ENCODE data around the gene CRYBG2. TPM values are rescaled to one million over a fixed set of nuclear protein-coding genes. Genes with fewer than 3 reads are reported as not detected.
"Not testable (repeated sequence)": the region's sequence is repeated elsewhere in the genome, so short reads cannot be mapped to it uniquely, and the experiment has no call there.

CRYBG2 gene
- total RNA-seq, 1 donor from 2014 or later: 6.3 TPM

DNA sequence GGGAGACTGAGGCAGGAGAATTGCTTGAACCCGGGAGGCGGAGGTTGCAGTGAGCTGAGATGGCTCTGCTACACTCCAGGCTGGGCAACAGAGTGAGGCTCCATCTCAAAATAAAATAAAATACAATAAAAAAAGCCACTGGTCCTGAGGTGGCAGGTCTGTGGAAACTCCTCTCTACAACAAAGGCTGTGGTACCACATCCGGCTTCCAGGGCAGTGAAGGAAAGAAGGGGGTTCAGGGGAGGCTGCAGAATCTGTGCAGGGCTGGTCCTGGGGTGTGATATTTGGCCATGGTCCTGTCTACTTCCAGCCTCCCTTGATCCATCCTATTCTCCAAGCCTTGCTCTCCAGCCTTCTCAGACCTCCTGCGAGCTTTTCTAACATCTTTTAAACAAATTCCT is 19.4 kb upstream of the CRYBG2 start:
- Mint-ChIP-seq H3K27ac (ENCODE audit: unreplicated experiment) (no peak overlapping the region), H3K4me1 (peaks cover 28% of the 10 kb centered on the region), H3K27me3 (ENCODE audit: low read depth) (no peaks in the 10 kb centered on the region), H3K9me3 (peaks cover 4% of the 10 kb centered on the region), H3K4me3 (no peak overlapping the region), H3K36me3 (ENCODE audit: low read depth) (no peaks in the 10 kb centered on the region)
- DNase-seq (ENCODE audit: low read depth, low spot score): no peak
- TF ChIP-seq, protein P1, sequence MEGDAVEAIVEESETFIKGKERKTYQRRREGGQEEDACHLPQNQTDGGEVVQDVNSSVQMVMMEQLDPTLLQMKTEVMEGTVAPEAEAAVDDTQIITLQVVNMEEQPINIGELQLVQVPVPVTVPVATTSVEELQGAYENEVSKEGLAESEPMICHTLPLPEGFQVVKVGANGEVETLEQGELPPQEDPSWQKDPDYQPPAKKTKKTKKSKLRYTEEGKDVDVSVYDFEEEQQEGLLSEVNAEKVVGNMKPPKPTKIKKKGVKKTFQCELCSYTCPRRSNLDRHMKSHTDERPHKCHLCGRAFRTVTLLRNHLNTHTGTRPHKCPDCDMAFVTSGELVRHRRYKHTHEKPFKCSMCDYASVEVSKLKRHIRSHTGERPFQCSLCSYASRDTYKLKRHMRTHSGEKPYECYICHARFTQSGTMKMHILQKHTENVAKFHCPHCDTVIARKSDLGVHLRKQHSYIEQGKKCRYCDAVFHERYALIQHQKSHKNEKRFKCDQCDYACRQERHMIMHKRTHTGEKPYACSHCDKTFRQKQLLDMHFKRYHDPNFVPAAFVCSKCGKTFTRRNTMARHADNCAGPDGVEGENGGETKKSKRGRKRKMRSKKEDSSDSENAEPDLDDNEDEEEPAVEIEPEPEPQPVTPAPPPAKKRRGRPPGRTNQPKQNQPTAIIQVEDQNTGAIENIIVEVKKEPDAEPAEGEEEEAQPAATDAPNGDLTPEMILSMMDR (conservative IDR thresholded peaks at IDR 0.05): no peak

DNA sequence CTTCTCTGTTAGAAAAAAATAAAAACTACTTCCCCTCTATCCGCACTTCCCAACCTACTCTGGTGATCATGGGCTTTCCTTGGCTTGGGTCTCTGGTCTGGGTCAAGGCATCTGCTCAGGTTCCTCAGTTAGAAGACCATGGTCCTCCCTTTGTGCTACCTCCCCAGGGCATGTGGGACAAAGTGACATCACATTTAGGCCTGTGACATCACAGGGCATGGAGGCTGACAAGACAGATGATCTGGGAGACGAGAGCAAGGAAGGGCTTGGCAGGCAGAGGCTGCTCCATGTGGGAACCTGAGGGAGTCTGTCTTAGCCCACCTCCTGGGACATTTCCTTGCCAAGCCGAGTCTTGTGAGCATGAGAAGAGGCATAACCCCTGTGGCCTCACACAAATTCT is 18.7 kb upstream of the CRYBG2 start, which contains the start of gene ZNF683:
Gene ZNF683, minus strand, starts transcription at position 140 of the 400 bp plus-strand sequence. CDS start 4,179 bp downstream, outside the sequence.
- H3K4me1 Mint-ChIP-seq: peaks cover 28% of the 10 kb centered on the region
- H3K27me3 Mint-ChIP-seq (ENCODE audit: low read depth); H3K36me3 Mint-ChIP-seq (ENCODE audit: low read depth); H3K4me3 Mint-ChIP-seq; DNase-seq (ENCODE audit: low read depth, low spot score); H3K9me3 Mint-ChIP-seq: not testable (repeated sequence)
- H3K27ac Mint-ChIP-seq (ENCODE audit: unreplicated experiment): peak within 1 kb of the TSS; percentile 3

DNA sequence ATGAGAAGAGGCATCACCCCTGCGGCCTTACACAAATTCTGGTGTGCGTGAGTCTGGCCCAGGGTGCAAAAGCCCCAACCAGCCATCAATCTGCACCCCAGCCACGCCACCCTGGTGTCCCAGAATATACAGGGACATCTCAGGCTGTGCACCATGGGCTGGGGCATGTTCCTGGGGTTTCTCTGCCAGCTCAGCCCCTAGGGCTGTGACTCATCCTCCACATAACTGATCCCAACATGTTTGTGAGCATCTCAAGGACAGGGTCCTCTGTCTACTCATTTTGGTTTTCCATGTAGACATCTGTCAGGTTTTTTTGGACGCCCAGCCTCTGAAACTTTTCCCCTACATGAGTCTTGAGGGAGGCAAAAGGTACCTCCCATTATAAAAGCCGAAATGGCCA is 18.1 kb upstream of the CRYBG2 start:
- Mint-ChIP-seq H3K4me3 (no peak overlapping the region), H3K36me3 (ENCODE audit: low read depth) (no peaks in the 10 kb centered on the region), H3K27ac (ENCODE audit: unreplicated experiment) (no peak overlapping the region), H3K27me3 (ENCODE audit: low read depth) (no peaks in the 10 kb centered on the region), H3K4me1 (peaks cover 28% of the 10 kb centered on the region), H3K9me3 (peaks cover 4% of the 10 kb centered on the region)
- TF ChIP-seq, protein P1 (conservative IDR thresholded peaks at IDR 0.05): no peak
- no peak for DNase-seq (ENCODE audit: low read depth, low spot score)

DNA sequence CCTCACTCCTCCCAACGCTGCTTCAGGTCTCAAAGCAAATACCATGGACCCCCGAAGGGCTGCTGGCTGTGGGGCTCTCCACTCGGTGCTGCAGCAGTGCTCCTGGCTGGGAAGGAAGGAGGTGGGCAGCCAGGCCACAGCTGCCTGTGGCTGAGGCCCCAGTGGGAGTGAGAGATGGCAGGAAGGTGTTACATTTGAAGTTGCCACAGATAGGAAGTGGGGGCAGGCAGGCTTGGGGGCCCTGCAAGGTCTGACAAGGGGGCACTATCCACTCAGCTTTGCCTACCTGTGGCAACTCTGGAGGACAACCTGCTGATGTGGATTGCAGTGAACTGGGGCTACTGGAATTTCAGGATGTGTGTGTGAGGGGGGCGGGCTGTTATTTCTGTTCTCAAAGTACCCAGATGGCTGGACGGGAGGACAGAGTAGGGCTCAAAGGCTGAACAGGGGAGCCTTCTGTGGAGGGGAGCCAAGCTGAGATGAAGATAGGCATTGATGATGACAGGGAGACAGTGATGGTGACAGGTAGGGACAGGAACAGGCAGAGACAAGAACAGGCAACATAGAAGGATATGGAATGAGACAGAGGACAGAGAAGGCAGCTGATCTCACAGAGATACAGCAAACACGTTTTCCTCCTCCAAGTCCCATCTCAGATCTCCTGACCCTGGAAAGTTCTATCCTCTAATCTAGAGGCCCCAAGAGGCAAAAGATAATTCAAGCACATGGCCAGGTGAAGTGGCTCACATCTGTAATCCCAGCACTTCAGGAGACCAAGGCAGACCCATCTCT is 16.9 kb upstream of the CRYBG2 start:
- Mint-ChIP-seq H3K36me3 (ENCODE audit: low read depth) (no peaks in the 10 kb centered on the region), H3K27me3 (ENCODE audit: low read depth) (no peaks in the 10 kb centered on the region), H3K27ac (ENCODE audit: unreplicated experiment) (peak overlapping the region; percentile 68), H3K9me3 (peaks cover 4% of the 10 kb centered on the region), H3K4me3 (no peak overlapping the region), H3K4me1 (peaks cover 22% of the 10 kb centered on the region)
- no peak for DNase-seq (ENCODE audit: low read depth, low spot score)
- TF ChIP-seq, protein P1 (conservative IDR thresholded peaks at IDR 0.05): no peak

DNA sequence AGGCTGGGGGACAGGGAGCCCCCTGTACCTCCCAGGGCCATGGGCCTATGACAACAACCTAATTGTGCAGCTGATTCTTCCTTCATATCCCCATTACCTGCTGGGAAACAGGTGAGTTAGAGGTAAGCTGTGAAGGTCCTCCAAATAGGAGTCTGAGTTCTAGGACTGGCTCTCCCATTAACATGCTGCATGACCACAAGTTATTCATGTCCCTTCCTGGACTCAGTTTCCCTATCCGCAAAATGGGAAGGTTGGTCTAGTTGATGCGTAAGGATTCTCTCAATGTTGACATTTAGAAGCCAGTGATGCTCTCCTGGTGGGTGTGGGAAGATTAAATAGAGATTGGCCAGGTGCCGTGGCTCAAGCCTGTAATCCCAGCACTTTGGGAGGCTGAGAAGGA is 14.6 kb upstream of the CRYBG2 start:
- H3K27me3 Mint-ChIP-seq (ENCODE audit: low read depth): peaks cover 3% of the 10 kb centered on the region
- no peaks in the 10 kb centered on the region for H3K36me3 Mint-ChIP-seq (ENCODE audit: low read depth)
- no peak for DNase-seq (ENCODE audit: low read depth, low spot score)
- peaks cover 6% of the 10 kb centered on the region for H3K4me1 Mint-ChIP-seq
- H3K4me3 Mint-ChIP-seq: no peak overlapping the region
- TF ChIP-seq, protein P1 (conservative IDR thresholded peaks at IDR 0.05): no peak
- no peak overlapping the region for H3K27ac Mint-ChIP-seq (ENCODE audit: unreplicated experiment)
- H3K9me3 Mint-ChIP-seq: peaks cover 4% of the 10 kb centered on the region

DNA sequence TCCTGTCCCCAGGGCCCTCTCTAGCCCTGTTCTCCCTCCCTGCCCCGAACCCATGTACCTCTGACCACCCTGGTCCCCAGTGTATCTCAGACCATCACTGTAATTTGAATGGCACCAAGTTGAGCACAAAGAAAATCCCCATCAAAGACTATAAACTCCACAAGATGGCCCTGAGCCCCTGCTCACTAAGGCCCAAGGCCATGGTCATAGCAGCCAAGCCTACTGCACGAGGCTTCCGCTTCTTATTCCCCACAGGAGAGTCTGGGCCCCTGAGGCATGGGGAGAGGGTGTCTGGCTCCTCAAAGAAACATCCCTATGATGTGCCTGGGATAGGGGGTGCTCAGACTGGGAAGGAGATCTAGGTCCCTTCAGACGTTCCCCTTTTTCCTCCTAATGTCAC is 14.1 kb upstream of the CRYBG2 start:
- TF ChIP-seq, protein P1 (conservative IDR thresholded peaks at IDR 0.05): no peak
- peak overlapping the region; percentile 95 for H3K27ac Mint-ChIP-seq (ENCODE audit: unreplicated experiment)
- no peaks in the 10 kb centered on the region for H3K36me3 Mint-ChIP-seq (ENCODE audit: low read depth)
- H3K4me3 Mint-ChIP-seq: no peak overlapping the region
- peaks cover 9% of the 10 kb centered on the region for H3K4me1 Mint-ChIP-seq
- DNase-seq (ENCODE audit: low read depth, low spot score): no peak
- H3K9me3 Mint-ChIP-seq: peaks cover 4% of the 10 kb centered on the region
- H3K27me3 Mint-ChIP-seq (ENCODE audit: low read depth): peaks cover 3% of the 10 kb centered on the region
